Activated CD4-positive, alpha-beta T cell treated with anti-CD3 and anti-CD28 coated beads, Interleukin-2, Interleukin-4, amounts not matched to agents 100 ng/mL and 50 ng/mL, durations not matched to agents 16 hours and 8 hours (primary cell): Measurements from ENCODE around the gene ERVW-1.
"Not testable (repeated sequence)": the region's sequence is repeated elsewhere in the genome, so short reads cannot be mapped to it uniquely, and the experiment has no call there.

ENCODE experiments used
- DNase-seq: peaks from one replicate; pipeline ENCODE4 v3.0.0-alpha.2; 2020; ENCODE audit warnings: low spot score

The ERVW-1 gene

DNA sequence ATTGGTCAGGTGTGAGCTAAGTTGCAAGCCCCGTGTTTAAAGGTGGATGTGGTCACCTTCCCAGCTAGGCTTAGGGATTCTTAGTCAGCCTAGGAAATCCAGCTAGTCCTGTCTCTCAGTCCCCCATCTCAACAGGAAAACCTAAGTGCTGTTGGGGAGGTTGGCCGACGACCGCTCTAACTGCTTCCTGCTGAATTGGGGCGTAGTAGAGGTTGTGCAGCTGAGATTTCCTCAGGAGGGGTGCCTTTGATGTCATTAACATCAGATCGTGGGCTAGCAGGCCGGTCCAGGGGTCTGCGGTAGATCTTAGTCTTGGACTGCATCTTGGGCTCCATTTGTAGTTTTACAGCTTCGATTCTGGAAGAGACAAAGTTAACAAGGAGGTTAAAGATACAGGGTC is 9.2 kb downstream of the ERVW-1 start:
- DNase-seq: not testable (repeated sequence)

DNA sequence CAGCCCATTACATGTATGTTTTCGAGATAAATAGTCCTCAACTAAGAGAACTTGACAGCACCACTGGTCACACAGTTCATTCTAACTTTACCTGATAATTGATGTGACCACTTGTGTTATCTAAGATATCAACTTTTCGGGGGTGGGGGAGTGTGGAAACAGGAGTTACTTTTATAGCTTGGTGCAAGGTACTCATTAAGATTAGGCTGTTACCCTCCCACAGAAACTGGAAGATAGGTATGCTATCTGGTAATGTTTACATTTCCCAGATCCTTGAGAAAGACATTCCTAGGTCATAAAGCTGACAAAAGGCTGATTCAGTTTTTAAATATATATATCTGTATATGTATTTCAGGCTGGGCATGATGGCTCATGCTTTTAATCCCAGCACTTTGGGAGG is 11.1 kb downstream of the ERVW-1 start:
- DNase-seq: no peak

DNA sequence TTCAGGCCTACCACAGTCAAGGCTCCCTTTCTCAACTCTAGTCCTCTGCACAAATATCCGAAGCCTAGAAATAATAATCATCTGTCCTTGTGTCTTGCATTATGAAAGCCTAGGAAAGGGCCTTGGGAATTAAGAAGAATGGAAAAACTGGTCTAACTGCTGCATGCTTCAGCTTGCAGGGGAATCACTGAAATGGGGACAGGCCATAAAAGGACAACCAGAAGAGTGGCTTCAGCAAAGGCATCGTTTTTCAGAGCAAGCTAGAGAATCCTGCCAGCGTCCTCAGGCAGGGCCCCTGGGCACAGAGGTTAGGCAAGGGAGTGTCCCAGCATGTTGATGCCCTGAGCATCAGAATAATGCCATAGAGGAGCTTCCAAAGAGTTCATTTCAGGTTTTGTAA is 13.2 kb downstream of the ERVW-1 start:
- DNase-seq: no peak

DNA sequence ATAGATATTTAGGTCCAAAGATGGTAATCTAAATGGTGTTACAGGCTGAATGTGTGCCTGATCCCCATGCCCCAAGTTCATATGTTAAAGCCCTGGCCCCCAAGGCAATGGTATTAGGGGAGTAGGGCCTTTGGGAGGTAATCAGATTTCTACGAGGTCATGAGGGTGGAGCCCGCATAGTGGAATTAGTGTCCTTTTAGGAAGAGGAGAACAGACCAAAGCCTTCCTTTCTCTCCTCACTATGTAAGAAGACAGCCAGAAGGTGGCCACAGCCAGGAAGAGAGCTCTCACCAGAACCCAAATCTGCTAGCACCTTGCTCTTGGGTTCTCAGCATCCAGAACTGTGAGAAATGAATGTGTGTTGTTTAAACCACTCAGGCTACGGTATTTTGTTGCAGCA is 15.2 kb downstream of the ERVW-1 start:
- no peak for DNase-seq

DNA sequence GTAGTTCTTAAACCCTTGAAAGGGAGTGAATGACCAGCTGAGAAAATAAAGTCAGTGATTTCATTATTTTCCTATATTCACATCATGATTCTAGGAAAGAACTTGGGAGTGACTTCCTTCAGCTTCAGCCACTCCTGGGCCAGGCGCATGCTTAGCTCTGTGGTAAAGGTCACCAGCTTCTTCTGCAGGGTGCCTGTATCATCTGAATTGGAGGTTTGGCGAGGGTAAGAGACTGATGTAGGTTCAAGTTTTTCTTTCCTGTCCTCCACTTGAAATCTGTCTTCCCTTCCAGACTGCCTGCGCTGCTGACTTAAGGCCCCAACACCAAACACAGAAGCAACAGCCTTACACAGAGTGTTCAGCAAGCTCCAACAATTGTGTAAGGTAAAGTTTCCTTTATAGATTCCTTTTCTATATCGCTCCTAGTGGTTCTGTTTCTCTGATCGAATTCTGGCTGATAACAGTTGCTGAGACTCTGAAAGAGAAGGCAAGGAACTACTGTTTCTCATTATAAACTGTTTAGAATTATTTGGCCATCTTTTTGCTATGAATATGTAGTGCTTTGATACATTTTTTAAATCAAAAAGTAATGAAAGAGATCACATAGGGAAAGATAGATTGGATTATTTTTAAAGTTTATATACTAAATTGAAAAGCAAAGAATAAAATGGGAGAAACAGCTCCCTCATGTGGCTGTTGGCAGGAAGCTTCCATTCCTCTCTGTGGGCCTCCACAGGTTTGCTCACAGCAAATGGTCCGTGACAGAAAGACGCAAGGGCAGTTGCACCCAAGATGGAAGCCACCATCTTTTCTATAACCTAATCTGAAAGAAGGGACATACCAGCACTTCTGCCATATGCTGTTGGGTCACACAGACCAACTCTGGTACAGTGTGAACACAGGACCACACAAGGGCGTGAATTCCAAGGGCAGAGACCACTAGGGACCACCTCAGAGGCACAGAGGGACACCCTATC is 16.4 kb downstream of the ERVW-1 start:
- peak; percentile 39 for DNase-seq

DNA sequence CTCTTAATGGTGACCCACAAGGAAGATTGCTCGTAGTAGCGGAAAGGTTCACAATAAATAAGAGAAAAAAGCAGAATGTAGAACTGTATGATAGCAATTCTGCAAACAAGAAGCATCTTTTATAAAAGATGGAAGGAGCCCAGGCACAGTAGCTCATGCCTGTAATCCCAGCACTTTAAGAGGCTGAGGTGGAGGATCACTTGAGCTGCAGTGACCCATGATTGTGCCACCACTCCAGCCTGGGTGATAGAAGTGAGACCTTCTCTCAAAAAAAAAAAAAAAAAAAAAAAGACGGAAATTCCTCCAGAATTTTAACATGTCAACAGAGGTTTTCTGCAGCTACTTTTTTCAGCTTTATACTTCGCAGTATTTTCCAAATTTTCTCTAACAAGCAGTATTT is 17.2 kb downstream of the ERVW-1 start:
- no peak for DNase-seq

DNA sequence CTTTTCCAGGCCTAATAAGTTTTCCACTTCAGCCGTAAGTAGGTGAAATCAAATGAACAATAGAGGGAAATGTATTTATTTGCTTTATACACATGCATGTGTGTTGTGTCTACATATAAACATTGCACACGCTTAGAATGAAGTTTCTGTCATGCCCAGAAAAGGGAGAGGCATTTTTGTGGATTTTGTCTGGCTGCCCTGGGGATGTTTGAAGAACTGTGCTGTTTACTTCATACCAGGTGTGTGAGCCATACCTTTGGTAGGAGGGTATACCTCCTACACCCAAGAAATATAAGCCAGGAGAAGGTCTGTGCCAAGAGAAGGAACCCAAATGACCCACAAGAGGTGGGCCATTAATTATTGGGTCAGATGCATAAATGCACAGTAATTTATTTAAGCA is 17.6 kb downstream of the ERVW-1 start:
- no peak for DNase-seq

DNA sequence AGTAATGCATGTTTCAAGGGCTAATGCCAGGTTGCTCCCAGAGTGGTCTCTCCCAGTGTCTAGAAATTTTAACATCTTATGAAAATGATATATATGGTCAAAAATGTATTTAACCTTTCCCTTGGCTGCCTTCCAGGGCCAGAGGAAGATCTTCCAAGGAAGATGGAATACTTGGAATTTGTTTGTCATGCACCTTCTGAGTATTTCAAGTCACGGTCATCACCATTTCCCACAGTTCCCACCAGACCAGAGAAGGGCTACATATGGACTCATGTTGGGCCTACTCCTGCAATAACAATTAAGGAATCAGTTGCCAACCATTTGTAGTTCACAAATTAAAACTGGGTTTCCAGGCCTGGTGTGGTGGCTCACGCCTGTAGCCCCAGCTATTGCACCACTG is 21.5 kb downstream of the ERVW-1 start:
- no peak for DNase-seq

DNA sequence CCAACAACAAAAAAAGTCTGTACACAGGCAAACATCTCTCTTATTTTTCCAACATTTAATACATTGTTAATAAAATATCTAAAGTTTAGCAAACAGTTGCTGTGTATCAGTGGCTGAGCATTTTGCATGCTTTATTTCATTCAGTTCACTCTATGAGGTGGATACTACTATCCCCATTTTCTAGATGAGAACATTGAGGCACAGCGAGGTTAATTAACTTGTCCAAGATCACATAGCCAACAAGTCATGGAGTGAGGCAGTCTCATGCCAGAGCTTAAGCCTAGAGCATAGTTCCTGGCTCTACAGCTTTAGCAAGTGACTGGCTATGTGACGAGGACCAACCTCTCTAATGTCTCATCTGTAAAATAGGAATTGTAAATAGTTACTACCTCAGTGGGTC is 26.1 kb downstream of the ERVW-1 start:
- no peak for DNase-seq

DNA sequence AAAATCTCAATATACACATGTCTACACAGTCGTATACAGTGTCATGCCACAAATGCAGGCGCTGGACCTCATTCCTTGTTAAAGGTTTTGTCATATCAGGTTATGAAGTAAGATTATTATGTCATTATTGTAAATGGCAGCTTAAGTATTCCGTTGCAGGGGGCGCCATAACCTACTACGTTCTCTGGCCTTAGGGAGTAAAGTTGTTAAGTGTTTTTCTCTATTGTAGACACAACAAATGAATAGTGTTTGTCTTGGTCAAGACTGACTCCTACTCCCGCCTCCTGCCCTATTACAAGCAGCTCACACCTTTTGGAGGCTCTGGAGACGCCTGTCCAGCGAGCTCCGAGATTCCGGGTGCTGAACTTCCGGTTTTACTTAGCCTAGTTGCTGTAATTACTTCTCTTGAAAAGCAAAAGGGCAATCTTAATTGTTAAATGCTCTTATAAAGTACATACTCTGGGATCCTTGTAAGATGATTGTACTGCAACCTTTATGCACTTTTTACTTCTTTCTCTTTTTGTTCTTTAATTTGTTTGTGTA is 29.5 kb downstream of the ERVW-1 start:
- peak; percentile 47 for DNase-seq

DNA sequence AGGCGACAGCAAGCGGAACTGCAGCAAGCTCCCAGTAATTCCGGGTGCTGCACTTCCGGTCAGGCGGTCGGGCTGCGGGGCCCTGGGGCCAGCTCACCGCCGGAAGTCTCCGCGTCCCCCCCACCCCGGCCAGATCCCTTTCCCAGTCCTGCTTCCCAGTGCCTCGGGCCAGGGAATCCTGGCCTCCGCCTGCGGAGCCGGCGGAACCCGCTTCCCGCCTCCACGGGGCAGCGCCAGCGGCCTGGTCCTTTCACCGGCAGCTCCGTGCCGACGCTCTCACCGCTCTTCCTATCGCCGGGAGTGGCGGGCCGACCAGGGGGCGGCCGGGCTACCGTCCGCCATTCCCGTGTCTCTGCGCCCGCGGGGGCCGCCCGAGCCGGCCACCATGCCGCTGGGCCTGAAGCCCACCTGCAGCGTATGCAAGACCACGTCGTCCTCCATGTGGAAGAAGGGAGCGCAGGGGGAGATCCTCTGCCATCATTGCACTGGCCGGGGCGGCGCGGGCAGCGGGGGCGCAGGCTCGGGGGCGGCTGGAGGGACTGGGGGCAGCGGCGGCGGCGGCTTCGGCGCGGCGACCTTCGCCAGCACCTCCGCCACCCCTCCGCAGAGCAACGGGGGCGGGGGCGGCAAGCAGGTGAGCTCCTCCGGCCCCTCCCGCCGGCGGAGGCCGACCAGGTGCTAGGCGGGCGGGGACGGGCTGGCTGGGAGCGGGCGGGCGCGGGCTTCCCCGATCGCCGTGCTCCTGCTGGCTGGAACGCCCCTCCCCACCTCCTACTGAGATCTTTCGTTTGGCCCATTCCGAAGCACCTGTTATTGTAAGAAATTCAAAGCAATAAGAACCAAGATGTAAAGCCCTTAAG is 30.2 kb downstream of the ERVW-1 start, which contains the start of gene GATAD1:
Gene GATAD1, plus strand, starts transcription at position 138 of the 860 bp plus-strand sequence. Its CDS starts 248 bp downstream, at position 386.
- DNase-seq: peak; percentile 91

DNA sequence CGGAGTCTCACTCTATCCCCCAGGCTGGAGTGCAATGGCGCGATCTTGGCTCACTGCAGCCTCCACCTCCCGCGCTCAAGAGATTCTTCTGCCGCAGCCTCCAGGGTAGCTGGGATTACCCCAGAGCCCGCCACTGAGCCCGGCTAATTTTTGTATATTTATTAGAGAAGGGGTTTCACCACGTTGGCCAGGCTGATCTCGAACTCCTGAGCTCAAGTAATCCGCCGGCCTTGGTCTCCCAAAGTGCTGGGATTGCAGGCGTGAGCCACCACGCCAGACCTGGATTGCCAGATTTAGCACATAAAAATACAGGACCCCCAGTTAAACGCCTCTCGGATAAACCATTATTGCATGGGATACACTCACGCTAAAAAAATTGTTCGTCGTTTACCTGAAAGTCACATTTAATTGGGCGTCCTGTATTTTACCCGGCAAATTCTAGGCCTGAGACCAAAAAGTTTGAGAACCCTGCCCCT is 30.8 kb downstream of the ERVW-1 start:
- DNase-seq: no peak

DNA sequence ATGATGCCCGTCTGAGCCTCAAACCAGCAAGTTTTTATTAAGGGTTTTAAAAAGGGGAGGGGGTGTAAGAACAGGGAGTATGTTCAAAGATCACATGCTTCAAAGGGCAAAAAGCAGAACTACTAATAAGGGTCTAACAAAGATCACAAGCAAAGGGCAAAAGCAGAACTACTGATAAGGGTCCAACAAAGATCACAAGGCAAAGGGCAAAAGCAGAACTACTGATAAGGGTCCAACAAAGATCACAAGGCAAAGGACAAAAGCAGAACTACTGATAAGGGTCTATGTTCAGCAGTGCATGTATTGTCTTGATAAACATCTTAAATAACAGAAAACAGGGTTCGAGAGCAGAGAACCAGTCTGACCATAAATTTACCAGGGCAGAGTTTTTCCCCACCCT is 35.0 kb downstream of the ERVW-1 start:
- DNase-seq: not testable (repeated sequence)

DNA sequence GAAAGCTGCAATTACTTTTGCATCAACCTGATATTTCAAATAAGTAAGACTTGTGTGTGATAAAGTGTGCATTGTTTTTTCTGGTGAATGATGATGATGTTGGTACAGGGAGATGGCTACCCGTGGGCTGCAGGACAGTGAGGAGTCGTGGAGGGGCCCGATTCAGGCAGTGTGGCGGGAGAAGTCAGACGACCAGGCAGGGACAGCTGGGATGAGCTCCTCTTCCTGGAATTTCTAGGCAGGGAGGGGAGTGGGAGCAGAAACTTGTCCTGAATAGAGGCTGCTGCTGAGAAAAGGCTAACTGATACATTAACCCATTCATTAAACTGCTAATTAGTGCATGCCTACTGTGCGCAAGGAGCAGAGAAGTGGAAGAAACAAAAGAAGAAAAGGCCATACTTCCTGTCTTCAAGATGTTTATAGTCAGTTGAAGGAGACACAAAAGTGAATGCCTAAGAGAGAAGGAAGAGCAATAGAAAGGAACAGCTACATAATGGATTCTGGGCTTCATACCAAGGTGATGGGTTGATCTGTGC is 39.7 kb downstream of the ERVW-1 start:
- no peak for DNase-seq

DNA sequence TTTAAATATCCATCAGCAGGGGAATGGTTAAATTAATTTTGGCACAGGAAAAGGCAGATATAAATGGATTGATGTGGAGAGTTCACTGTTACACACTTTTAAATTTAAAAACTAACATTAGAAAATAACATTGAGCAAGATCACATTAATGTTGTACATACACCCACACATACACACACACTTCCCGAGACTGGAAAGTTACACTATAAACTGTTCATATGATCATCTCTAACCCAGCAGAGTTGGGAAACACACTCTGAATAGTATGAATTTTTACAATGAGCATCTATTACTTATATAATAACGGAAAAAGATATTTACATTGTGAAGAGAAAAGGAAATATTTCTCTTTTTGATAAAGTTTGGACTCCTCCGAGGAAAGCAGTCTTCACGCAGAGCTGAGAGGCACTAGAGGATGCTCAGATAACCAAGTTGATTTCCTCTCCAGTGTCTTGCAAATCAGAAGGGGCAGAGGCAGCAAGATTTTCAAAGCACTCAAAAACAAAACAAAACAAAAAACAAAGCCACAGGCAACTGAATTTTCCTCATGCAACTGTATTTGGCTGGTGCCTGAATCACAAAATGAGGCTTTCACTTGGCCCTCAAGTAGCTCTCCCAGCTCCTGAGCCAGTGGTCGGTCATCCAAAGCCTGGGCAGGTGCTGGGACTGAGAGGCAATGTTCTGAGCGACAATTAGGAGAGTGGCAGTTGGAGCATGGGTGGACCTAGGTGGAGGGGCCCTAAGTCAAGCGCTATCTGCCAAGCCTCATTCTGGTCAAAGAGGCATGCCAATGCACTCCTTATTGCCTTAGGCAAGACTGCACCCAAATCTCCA is 40.9 kb downstream of the ERVW-1 start:
- DNase-seq: no peak

DNA sequence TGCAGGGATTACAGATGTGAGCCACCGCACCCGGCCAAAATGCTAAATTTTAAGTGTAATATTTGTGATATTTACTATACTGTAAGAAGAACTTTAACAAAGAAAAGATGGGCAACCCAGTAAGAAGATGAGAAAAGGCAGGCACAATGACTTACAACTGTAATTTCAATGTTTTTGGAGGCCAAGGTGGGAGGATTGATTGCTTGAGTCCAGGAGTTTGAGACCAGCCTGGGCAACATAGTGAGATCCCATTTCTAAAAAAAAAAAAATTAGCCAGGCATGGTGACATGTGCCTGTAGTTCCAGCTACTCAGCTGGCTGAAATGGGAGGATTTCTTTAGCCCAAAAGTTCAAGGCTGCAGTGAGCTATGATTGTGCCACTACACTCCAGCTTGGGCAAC is 42.2 kb downstream of the ERVW-1 start:
- DNase-seq: no peak

DNA sequence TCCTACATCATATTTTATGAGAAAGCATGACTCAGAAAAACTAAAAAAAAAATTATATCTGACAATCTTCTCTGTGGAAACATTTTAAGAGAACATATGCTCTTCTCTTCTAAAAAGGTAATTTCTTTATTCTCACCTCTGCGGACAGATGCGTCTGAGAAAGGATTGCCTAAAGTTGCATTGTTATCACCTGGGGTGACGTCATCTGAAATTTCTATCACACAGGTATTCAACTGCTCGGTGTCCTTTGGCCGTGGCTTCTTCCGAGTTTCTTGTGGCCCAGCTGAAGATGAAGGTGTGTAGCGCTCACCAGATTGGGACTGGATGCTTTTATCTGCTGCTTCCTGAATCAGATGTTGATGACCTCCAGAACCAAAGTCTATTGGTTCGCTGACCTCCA is 44.7 kb downstream of the ERVW-1 start:
- no peak for DNase-seq

DNA sequence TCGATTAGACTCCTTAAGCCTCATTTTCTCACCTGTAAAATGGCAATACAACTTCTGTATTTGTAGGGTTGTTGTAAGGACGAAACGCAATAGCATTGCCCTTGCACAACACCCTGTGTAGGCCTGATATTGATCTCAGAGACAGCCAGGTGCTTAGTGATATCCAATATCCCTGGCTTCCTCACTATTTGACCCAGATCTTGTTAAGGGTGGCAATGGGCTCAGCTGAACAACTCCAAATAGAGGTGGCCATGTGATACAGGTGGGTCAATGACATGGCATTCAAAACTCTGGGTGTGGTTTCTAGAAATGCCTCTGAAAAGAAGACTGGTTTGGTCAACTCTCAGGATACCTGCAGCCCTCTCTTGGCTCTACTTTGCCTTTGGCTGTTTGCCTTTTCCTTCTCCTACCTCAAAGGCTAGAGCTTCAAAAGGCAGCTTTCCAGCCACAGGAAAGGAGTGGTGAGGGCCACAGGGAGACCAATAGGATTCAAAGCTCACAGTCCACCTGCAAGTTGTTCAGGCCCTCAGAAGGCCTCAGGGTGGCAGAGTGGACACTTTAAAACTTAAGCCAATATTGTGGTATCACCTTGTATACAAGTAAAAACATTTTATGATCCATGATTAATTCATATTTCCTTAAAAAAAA is 45.3 kb downstream of the ERVW-1 start:
- no peak for DNase-seq

DNA sequence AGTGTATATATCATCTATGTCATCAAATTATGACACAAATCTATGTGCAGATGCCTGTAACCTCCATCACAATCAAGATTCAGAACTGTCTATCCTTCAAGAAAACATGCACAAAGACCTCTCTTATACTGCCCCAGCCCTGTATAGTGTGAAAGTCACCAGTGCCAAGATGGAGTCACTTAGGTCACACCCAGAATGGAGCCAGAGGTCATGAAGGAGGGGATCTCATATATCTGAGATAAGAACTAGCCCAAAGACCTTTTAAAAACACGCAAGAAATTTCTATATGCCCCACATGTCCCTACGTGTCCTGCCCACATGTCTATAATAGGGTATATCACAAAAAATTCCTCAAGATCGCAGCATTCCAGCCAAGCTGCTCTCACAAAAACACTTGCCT is 50.6 kb downstream of the ERVW-1 start:
- no peak for DNase-seq

DNA sequence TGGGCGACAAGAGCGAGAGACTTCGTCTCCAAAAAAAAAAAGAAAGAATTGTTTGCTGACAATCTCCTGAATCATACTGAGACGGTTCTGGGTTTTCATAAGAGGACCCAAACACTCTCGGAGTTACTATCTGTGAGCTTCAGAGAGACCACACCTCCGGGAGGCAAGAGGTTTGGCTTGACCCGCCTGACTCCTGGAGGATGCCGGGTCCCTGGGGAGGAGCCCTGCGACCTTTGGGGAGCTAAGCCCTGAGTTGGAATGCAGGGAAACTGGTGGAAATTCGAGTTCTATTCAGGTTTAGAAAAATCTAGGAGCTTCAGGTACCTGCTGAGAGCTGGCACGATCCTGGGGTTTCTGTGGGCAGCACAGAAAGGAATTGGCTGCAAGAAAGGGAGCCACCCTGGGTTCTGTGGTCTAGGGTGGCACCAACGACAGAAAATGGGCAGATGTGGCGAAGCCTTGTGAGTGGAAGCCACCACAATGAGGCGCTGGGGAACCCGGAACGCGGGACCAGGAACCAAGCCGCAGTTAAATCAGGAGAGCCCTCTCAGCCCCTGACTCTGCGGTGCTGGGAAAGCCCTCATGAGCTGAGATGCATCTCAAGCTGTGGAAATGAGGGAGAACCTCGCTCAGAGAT is 52.3 kb downstream of the ERVW-1 start:
- DNase-seq: peak; percentile 31
